SU-DHL-6 (cell line): Measurements from ENCODE around the gene OR8U1.
"Not testable (repeated sequence)": the region's sequence is repeated elsewhere in the genome, so short reads cannot be mapped to it uniquely, and the experiment has no call there.

Experiments used
- H2AFZ ChIP-seq: fragments of 200-600 bp; sonication (generic); 2 replicates; pipeline ENCODE4 v1.6.1; 2014; ENCODE audit warnings: low read depth, mild to moderate bottlenecking, moderate library complexity, mixed read lengths, antibody characterized with exemption, low read length; ENCODE audit not compliant: severe bottlenecking
- H3F3A ChIP-seq: fragments of 200-600 bp; shearing (Covaris generic); 2 replicates; pipeline ENCODE4 v1.6.0; 2016; ENCODE audit warnings: antibody characterized with exemption, mild to moderate bottlenecking; ENCODE audit not compliant: insufficient read depth
- H3K27ac ChIP-seq: fragments of 200-600 bp; sonication (generic); 2 replicates; pipeline ENCODE4 v1.5.1; 2016; ENCODE audit warnings: low read depth, mild to moderate bottlenecking, low read length, moderate library complexity, mixed read lengths
- H3K27me3 ChIP-seq: fragments of 200-600 bp; sonication (generic), shearing (Covaris generic); 2 replicates; pipeline ENCODE4 v1.6.0; 2014; ENCODE audit warnings: mild to moderate bottlenecking, low read length
- H3K36me3 ChIP-seq: fragments of 200-600 bp; sonication (generic); 2 replicates; pipeline ENCODE4 v1.6.1; 2014; ENCODE audit warnings: mild to moderate bottlenecking, low read length, mixed read lengths
- H3K4me2 ChIP-seq: fragments of 300-600, 200-600 bp; shearing (Covaris generic), sonication (generic); 2 replicates; pipeline ENCODE4 v1.6.0; 2014; ENCODE audit warnings: low read length, low read depth, mild to moderate bottlenecking; ENCODE audit not compliant: poor library complexity, severe bottlenecking
- H3K4me3 ChIP-seq: fragments of 200-600 bp; sonication (generic); 2 replicates; pipeline ENCODE4 v1.5.1; 2014; ENCODE audit warnings: antibody characterized with exemption, low read length, mild to moderate bottlenecking, mixed read lengths; ENCODE audit not compliant: insufficient read depth, poor library complexity, severe bottlenecking
- H3K79me2 ChIP-seq: fragments of 200-600 bp; sonication (generic); 2 replicates; pipeline ENCODE4 v1.6.1; 2014; ENCODE audit warnings: mild to moderate bottlenecking, low read length, moderate library complexity; ENCODE audit not compliant: insufficient read depth
- H3K9ac ChIP-seq: fragments of 200-600 bp; sonication (generic); 2 replicates; pipeline ENCODE4 v1.7.0; 2014; ENCODE audit warnings: mild to moderate bottlenecking, low read length
- H3K9me2 ChIP-seq: fragments of 200-600 bp; sonication (generic); replicated peaks from 2 replicates; pipeline ENCODE4 v1.6.1; 2014; ENCODE audit warnings: low read length; ENCODE audit not compliant: insufficient read depth
- H3K9me3 ChIP-seq: fragments of 200-600 bp; sonication (generic); 2 replicates; pipeline ENCODE4 v1.6.1; 2014; ENCODE audit warnings: low read length, mixed read lengths; ENCODE audit not compliant: insufficient read depth
- H4K20me1 ChIP-seq: fragments of 200-600 bp; sonication (generic); 2 replicates; pipeline ENCODE4 v1.6.1; 2014; ENCODE audit warnings: low read depth, mild to moderate bottlenecking, antibody characterized with exemption, low read length, moderate library complexity, mixed read lengths
- CTCF ChIP-seq: fragments of 200-600 bp; sonication (generic); IDR thresholded peaks from one replicate; pipeline ENCODE4 v1.5.1; 2017; ENCODE audit warnings: antibody characterized with exemption, mild to moderate bottlenecking, low read length, moderate library complexity; ENCODE audit not compliant: insufficient read depth, poor library complexity, severe bottlenecking
- EZH2phosphoT487 ChIP-seq: fragments of 200-600 bp; sonication (generic), shearing (Covaris generic); conservative IDR thresholded peaks from 2 replicates; pipeline ENCODE4 v1.6.1; 2018; ENCODE audit warnings: mild to moderate bottlenecking, antibody characterized with exemption, low read length, moderate library complexity, mixed read lengths

The OR8U1 gene

DNA sequence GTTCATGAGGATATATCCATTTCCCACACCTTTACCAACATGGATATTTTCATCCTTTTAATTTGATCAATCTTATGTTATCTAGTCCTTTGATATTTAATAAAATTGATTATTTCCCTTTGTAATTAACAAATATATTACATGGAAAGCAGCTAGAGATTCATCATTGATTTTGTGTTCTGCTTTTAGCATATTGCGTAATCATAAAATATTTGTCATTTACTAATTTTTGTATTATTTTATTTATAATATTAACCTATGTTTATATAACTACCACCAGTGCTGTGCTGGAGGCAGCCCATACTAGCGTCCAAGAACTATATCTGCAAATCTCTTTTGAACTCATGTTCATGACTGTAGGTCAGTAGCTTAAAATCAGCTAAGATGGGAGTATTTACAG is 4.7 kb downstream of the OR8U1 start:
- H3K79me2 ChIP-seq, result no peaks in the 10 kb centered on the region
- H3K9ac ChIP-seq, result no peak overlapping the region
- TF ChIP-seq EZH2phosphoT487, result no peak
- TF ChIP-seq CTCF, result no peak
- H2AFZ ChIP-seq, result no peak overlapping the region
- H3K27ac ChIP-seq, result no peak overlapping the region
- no peaks in the 10 kb centered on the region for H3K27me3 ChIP-seq
- no peaks in the 10 kb centered on the region for H3K9me2 ChIP-seq
- H3K4me3 ChIP-seq, result no peak overlapping the region
- no peak overlapping the region for H3K4me2 ChIP-seq
- H4K20me1 ChIP-seq, result no peaks in the 10 kb centered on the region
- H3K36me3 ChIP-seq, result no peaks in the 10 kb centered on the region
- H3F3A ChIP-seq, result no peaks in the 10 kb centered on the region
- H3K9me3 ChIP-seq, result no peaks in the 10 kb centered on the region

GRCh38 chr11:56394381-56394780 is 19.0 kb downstream of the OR8U1 start:
- Histone ChIP-seq H3K27me3 (no peaks in the 10 kb centered on the region), H3K9ac (no peak overlapping the region), H3K4me3 (no peak overlapping the region), H2AFZ (no peak overlapping the region), H3K27ac (no peak overlapping the region), H3K9me2 (no peaks in the 10 kb centered on the region), H3F3A (no peaks in the 10 kb centered on the region), H3K9me3 (no peaks in the 10 kb centered on the region), H4K20me1 (no peaks in the 10 kb centered on the region), H3K79me2 (no peaks in the 10 kb centered on the region), H3K4me2 (no peak overlapping the region), H3K36me3 (no peaks in the 10 kb centered on the region)
- TF ChIP-seq EZH2phosphoT487 (no peak), CTCF (no peak)

GRCh38 chr11:56396047-56396446 is 20.6 kb downstream of the OR8U1 start:
- H3K4me2 ChIP-seq, result no peak overlapping the region
- no peak for TF ChIP-seq EZH2phosphoT487
- TF ChIP-seq CTCF, result no peak
- no peak overlapping the region for H2AFZ ChIP-seq
- H3K79me2 ChIP-seq, result no peaks in the 10 kb centered on the region
- no peaks in the 10 kb centered on the region for H4K20me1 ChIP-seq
- H3K27me3 ChIP-seq, result no peaks in the 10 kb centered on the region
- no peak overlapping the region for H3K27ac ChIP-seq
- no peaks in the 10 kb centered on the region for H3K9me3 ChIP-seq
- no peaks in the 10 kb centered on the region for H3F3A ChIP-seq
- no peak overlapping the region for H3K9ac ChIP-seq
- H3K4me3 ChIP-seq, result no peak overlapping the region
- no peaks in the 10 kb centered on the region for H3K36me3 ChIP-seq
- no peaks in the 10 kb centered on the region for H3K9me2 ChIP-seq

DNA sequence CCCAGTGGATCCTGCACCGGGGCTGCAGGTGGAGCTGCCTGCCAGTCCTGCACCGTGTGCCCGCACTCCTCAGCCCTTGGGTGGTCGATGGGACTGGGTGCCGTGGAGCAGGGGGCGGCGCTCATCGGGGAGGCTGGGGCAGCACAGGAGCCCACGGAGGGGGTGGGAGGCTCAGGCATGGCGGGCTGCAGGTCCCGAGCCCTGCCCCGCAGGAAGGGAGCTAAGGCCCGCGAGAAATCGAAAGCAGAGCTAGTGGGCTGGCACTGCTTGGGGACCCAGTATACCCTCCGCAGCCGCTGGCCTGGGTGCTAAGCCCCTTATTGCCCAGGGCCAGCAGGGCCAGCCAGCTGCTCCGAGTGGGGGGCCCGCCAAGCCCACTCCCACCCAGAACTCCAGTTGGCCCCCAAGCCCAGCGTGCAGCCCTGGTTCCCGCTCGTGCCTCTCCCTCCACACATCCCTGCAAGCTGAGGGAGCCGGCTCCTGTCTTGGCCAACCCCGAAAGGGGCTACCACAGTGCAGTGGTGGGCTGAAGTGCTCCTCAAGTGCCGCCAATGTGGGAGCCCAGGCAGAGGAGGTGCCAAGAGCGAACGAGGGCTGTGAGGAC is 26.5 kb downstream of the OR8U1 start:
- H3K4me2 ChIP-seq, H4K20me1 ChIP-seq, H3K9me2 ChIP-seq, H3K4me3 ChIP-seq, H3F3A ChIP-seq, H3K9ac ChIP-seq, H3K27me3 ChIP-seq, H3K36me3 ChIP-seq, H3K79me2 ChIP-seq, H3K9me3 ChIP-seq, H3K27ac ChIP-seq, H2AFZ ChIP-seq: not testable (repeated sequence)
